HepG2 (cell line): ENCODE data around the gene HCRT. TPM values are rescaled to one million over a fixed set of nuclear protein-coding genes. Genes with fewer than 3 reads are reported as not detected.
A peak's percentile ranks its signal among the peaks of the same experiment; 100 is the strongest.

Experiments used
- ATM ChIP-seq: fragments of 450-650 bp; IDR thresholded peaks from 2 replicates; pipeline ENCODE4 v1.7.1; 2017; ENCODE audit warnings: mild to moderate bottlenecking, borderline replicate concordance
- BRCA1 ChIP-seq: sonication (generic); formaldehyde crosslinking; IDR thresholded peaks from 2 replicates; pipeline ENCODE4 v1.4.0; 2020; ENCODE audit warnings: missing genetic modification reagents
- CREB1 ChIP-seq, 2 experiments: fragments of 450-650 bp in 1 of 2; IDR thresholded peaks; 2 replicates each; pipeline ENCODE4 v1.6.1; 2016 to 2017; ENCODE audit warnings: control low read depth in 1 of 2, mild to moderate bottlenecking in 1 of 2, missing compliant biosample characterization in 1 of 2, missing genetic modification characterization in 1 of 2
- DR1 ChIP-seq: sonication (generic); formaldehyde crosslinking; IDR thresholded peaks from 2 replicates; pipeline ENCODE4 v1.8.0; 2021; ENCODE audit warnings: mild to moderate bottlenecking, missing genetic modification reagents, inconsistent platforms
- EHMT2 ChIP-seq: fragments of 200-600 bp; sonication (generic); IDR thresholded peaks from 2 replicates; pipeline ENCODE4 v1.7.0; 2017; ENCODE audit warnings: antibody characterized with exemption, low read depth, low read length, borderline replicate concordance
- HMG20A ChIP-seq: IDR thresholded peaks from 2 replicates; pipeline ENCODE4 v1.6.1; 2016; ENCODE audit warnings: borderline replicate concordance
- HOXA3 ChIP-seq: sonication (generic); formaldehyde crosslinking; IDR thresholded peaks from 2 replicates; pipeline ENCODE4 v1.5.0; 2020; ENCODE audit warnings: missing genetic modification reagents
- JUN ChIP-seq: sonication (generic); formaldehyde crosslinking; IDR thresholded peaks from 2 replicates; pipeline ENCODE4 v1.4.0; 2020; ENCODE audit warnings: mild to moderate bottlenecking, missing genetic modification reagents
- KLF13 ChIP-seq: sonication (generic); formaldehyde crosslinking; IDR thresholded peaks from 2 replicates; pipeline ENCODE4 v1.4.0; 2020; ENCODE audit warnings: mild to moderate bottlenecking, missing genetic modification reagents
- MATR3 ChIP-seq: sonication (generic); formaldehyde crosslinking; IDR thresholded peaks from 2 replicates; pipeline ENCODE4 v1.4.0; 2020; ENCODE audit warnings: missing genetic modification reagents
- MEIS1 ChIP-seq: sonication (generic); formaldehyde crosslinking; IDR thresholded peaks from 2 replicates; pipeline ENCODE4 v1.9.0; 2021; ENCODE audit warnings: mild to moderate bottlenecking, missing genetic modification reagents, moderate library complexity, borderline replicate concordance
- MIER2 ChIP-seq: IDR thresholded peaks from 2 replicates; pipeline ENCODE4 v1.6.1; 2016; ENCODE audit warnings: missing biosample characterization, missing genetic modification reagents
- NFIC ChIP-seq: IDR thresholded peaks from 2 replicates; pipeline ENCODE4 v1.6.1; 2012; ENCODE audit warnings: mild to moderate bottlenecking, low read length, inconsistent platforms
- NFRKB ChIP-seq: fragments of 450-650 bp; IDR thresholded peaks from 2 replicates; pipeline ENCODE4 v1.6.1; 2017
- NR2C2 ChIP-seq: sonication (generic); formaldehyde crosslinking; IDR thresholded peaks from 2 replicates; pipeline ENCODE4 v1.4.0; 2020; ENCODE audit warnings: missing genetic modification reagents, mild to moderate bottlenecking, moderate library complexity, borderline replicate concordance
- ONECUT2 ChIP-seq: sonication (generic); formaldehyde crosslinking; IDR thresholded peaks from 2 replicates; pipeline ENCODE4 v1.4.0; 2020; ENCODE audit warnings: missing genetic modification reagents
- POLR2A ChIP-seq, 2 experiments: IDR thresholded peaks; 2 replicates each; pipeline ENCODE4 v1.6.1; 2011; ENCODE audit warnings: low read depth in 2 of 2, low read length in 2 of 2, mild to moderate bottlenecking in 1 of 2, moderate library complexity in 1 of 2; ENCODE audit not compliant: insufficient read depth in 1 of 2
- RAD51 ChIP-seq: fragments of 450-650 bp; IDR thresholded peaks from 2 replicates; pipeline ENCODE4 v1.6.1; 2016; ENCODE audit warnings: borderline replicate concordance
- SMAD9 ChIP-seq: sonication (generic); formaldehyde crosslinking; IDR thresholded peaks from 2 replicates; pipeline ENCODE4 v1.5.1; 2020; ENCODE audit warnings: mild to moderate bottlenecking, missing genetic modification reagents
- SPEN ChIP-seq: sonication (generic); formaldehyde crosslinking; IDR thresholded peaks from 2 replicates; pipeline ENCODE4 v1.5.1; 2020; ENCODE audit warnings: low read depth, mild to moderate bottlenecking, missing genetic modification reagents
- THYN1 ChIP-seq: sonication (generic); formaldehyde crosslinking; IDR thresholded peaks from 2 replicates; pipeline ENCODE4 v1.8.1; 2023; ENCODE audit warnings: low read depth, mild to moderate bottlenecking, moderate library complexity, missing genetic modification reagents, borderline replicate concordance
- ZBTB3 ChIP-seq: sonication (generic); formaldehyde crosslinking; IDR thresholded peaks from 2 replicates; pipeline ENCODE4 v1.4.0; 2020; ENCODE audit warnings: low read depth, mild to moderate bottlenecking, moderate library complexity, missing genetic modification reagents, borderline replicate concordance
- ZFP41 ChIP-seq: sonication (generic); formaldehyde crosslinking; IDR thresholded peaks from 2 replicates; pipeline ENCODE4 v1.4.0; 2020; ENCODE audit warnings: mild to moderate bottlenecking, missing genetic modification reagents, borderline replicate concordance
- ZNF3 ChIP-seq: IDR thresholded peaks from 2 replicates; pipeline ENCODE4 v1.7.0; 2017; ENCODE audit warnings: inconsistent platforms
- ZNF441 ChIP-seq: sonication (generic); formaldehyde crosslinking; IDR thresholded peaks from 2 replicates; pipeline ENCODE4 v1.7.0; 2021; ENCODE audit warnings: missing genetic modification reagents, borderline replicate concordance
- ZNF577 ChIP-seq: sonication (generic); formaldehyde crosslinking; IDR thresholded peaks from 2 replicates; pipeline ENCODE4 v1.4.0; 2020; ENCODE audit warnings: mild to moderate bottlenecking, low read depth, missing genetic modification reagents, borderline replicate concordance
- ZNF652 ChIP-seq: IDR thresholded peaks from 2 replicates; pipeline ENCODE4 v1.6.1; 2016; ENCODE audit warnings: low read depth, borderline replicate concordance
- ZNF746 ChIP-seq: sonication (generic); formaldehyde crosslinking; IDR thresholded peaks from 2 replicates; pipeline ENCODE4 v1.8.0; 2022; ENCODE audit warnings: mild to moderate bottlenecking, missing genetic modification reagents
- ZSCAN20 ChIP-seq: sonication (generic); formaldehyde crosslinking; IDR thresholded peaks from 2 replicates; pipeline ENCODE4 v1.4.0; 2020; ENCODE audit warnings: missing genetic modification reagents, mild to moderate bottlenecking, borderline replicate concordance
- polyA plus RNA-seq, 8 experiments: library from polyadenylated mRNA; depleted of rRNA in 3 of 8; stranded (reverse) in 7 of 8; unstranded in 1 of 8; fragments of >200 nt; fragmentation: Illumina TruSeq in 4 of 8; extraction: Trizol in 4 of 8; gene quantifications; 2 replicates each; pipeline versions ENCODE4 v1.2.1 to v1.2.3, GENCODE V29; 2011 to 2016; ENCODE audit warnings: low read depth in 4 of 8, missing spikeins in 1 of 8, mixed read lengths in 1 of 8; ENCODE audit not compliant: insufficient read depth in 1 of 8
- total RNA-seq, 5 experiments: library from RNA; depleted of rRNA; stranded (reverse); fragments of >200 nt; fragmentation: Illumina TruSeq; extraction: Trizol; gene quantifications; 2 replicates each; pipeline ENCODE4 v1.2.3, GENCODE V29; 2016; ENCODE audit warnings: low read depth in 1 of 5
- TF ChIP-seq, protein P1 (sequence below): IDR thresholded peaks from 2 replicates; pipeline ENCODE4 v1.6.1; 2016
- TF ChIP-seq, protein P2 (sequence below): sonication (generic); formaldehyde crosslinking; IDR thresholded peaks from 2 replicates; pipeline ENCODE4 v1.9.0; 2021; ENCODE audit warnings: missing genetic modification reagents, mild to moderate bottlenecking, borderline replicate concordance

The HCRT gene
- total and polyA plus RNA-seq, 2 of the 13 experiments (the other 11 are each of a cell fraction or from before 2014, with no cell fraction given) = not detected

DNA sequence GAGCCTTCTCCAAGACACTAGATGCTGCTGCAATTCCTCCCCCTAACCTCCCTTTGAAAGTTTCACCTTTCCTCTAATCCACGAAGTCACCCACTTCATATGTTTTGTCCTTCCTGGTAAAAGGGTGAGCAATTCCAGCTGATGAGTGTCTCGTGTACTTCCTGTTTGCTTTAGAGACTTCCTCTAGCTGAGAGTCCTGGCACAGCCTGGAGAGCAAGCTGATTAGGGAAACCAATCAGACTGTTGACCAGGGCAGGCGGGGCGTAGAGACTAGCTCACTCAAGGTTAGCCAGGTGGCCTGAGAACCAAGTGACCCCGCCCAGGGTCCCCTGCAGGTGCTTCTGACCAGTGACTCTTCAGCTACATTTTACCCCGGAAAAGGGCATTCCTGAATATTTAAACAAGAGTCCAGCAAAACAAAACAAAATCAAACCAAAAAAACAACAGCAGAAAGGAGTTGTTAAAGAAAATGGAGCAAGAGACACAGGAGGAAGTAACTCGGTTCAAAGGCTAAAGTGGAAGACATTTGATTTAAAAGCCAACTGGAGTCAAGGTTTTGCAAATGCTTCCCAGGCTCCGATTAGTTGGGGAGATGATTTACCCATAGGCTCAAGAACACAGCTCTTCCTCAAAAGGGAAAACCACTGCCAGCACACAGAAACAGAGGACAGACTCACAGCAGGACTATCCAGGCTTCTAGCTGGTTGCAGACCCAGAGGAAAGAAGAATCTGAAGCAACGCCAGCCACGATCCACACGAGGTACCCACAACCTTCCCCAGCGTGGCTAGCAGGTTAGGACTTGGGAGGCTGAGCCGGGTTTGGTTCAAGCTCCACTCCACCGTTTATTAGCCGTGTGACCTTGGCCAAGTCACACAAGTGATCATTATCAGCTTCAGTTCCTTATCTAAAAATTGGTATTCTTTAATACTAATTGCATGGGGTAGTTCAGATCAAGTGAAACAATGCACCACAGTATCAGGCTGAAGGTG lies 49.3 kb downstream of the HCRT start (continued):
- TF ChIP-seq MATR3 (no peak), SPEN (CRISPR knock-in tag) (peak; percentile 82; the same call in 1 of the 2 replicates), HOXA3 (CRISPR knock-in tag) (0 out of 2 replicates have a peak, but pooled peaks have one; percentile 54), NFRKB (no peak), EHMT2 (no peak), ZNF441 (no peak), ZNF652 (CRISPR knock-in tag) (no peak), HMG20A (CRISPR knock-in tag) (peak; percentile 45; the same call in 1 of the 2 replicates), ONECUT2 (CRISPR knock-in tag) (no peak), THYN1 (CRISPR knock-in tag) (no peak), ZFP41 (CRISPR knock-in tag) (no peak), BRCA1 (CRISPR knock-in tag) (no peak), ZNF577 (CRISPR knock-in tag) (no peak), KLF13 (CRISPR knock-in tag) (no peak), SMAD9 (CRISPR knock-in tag) (no peak), CREB1 (IDR thresholded peaks at IDR 0.05) (no peak), CREB1 (CRISPR knock-in tag; IDR thresholded peaks at IDR 0.05) (peak; percentile 55; the same call in 1 of the 2 replicates), JUN (CRISPR knock-in tag) (no peak), ZNF3 (CRISPR knock-in tag) (no peak), DR1 (CRISPR knock-in tag) (no peak), MIER2 (peak; percentile 79), RAD51 (no peak), NR2C2 (CRISPR knock-in tag) (peak; percentile 66; the same call in 1 of the 2 replicates), POLR2A (IDR thresholded peaks at IDR 0.05; ENCODE audit: insufficient read depth in 1 of 2, low read depth in 2 of 2, low read length in 2 of 2) (no peak), ATM (no peak), ZNF746 (CRISPR knock-in tag) (no peak), NFIC (no peak), MEIS1 (no peak), ZSCAN20 (CRISPR knock-in tag) (no peak), ZBTB3 (no peak)
- TF ChIP-seq, protein P1, sequence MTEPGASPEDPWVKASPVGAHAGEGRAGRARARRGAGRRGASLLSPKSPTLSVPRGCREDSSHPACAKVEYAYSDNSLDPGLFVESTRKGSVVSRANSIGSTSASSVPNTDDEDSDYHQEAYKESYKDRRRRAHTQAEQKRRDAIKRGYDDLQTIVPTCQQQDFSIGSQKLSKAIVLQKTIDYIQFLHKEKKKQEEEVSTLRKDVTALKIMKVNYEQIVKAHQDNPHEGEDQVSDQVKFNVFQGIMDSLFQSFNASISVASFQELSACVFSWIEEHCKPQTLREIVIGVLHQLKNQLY = peak; percentile 66
- TF ChIP-seq, protein P2, sequence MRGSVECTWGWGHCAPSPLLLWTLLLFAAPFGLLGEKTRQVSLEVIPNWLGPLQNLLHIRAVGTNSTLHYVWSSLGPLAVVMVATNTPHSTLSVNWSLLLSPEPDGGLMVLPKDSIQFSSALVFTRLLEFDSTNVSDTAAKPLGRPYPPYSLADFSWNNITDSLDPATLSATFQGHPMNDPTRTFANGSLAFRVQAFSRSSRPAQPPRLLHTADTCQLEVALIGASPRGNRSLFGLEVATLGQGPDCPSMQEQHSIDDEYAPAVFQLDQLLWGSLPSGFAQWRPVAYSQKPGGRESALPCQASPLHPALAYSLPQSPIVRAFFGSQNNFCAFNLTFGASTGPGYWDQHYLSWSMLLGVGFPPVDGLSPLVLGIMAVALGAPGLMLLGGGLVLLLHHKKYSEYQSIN (CRISPR knock-in tag) = no peak
